Keratinocyte (primary cell): ENCODE measurements around the gene KRTAP2-2.

Experiments
- EZH2 ChIP-seq: IDR thresholded peaks from one replicate; pipeline ENCODE4 v1.6.1; 2012; ENCODE audit warnings: inconsistent platforms, mild to moderate bottlenecking, low read length, moderate library complexity
- TF ChIP-seq, protein P1 (sequence below), 3 experiments: IDR thresholded peaks in 1 of 3; conservative IDR thresholded peaks in 1 of 3; optimal IDR thresholded peaks in 1 of 3; 2 replicates in 2 of 3; 3 replicates in 1 of 3; pipeline versions ENCODE3 to v1.5.1; 2011; ENCODE audit warnings: low read length in 3 of 3, mild to moderate bottlenecking in 3 of 3, moderate library complexity in 2 of 3, control low read depth in 1 of 3, inconsistent platforms in 1 of 3; ENCODE audit not compliant: insufficient read depth in 2 of 3; ENCODE audit errors: extremely low read depth in 1 of 3

- TF ChIP-seq, protein P1, sequence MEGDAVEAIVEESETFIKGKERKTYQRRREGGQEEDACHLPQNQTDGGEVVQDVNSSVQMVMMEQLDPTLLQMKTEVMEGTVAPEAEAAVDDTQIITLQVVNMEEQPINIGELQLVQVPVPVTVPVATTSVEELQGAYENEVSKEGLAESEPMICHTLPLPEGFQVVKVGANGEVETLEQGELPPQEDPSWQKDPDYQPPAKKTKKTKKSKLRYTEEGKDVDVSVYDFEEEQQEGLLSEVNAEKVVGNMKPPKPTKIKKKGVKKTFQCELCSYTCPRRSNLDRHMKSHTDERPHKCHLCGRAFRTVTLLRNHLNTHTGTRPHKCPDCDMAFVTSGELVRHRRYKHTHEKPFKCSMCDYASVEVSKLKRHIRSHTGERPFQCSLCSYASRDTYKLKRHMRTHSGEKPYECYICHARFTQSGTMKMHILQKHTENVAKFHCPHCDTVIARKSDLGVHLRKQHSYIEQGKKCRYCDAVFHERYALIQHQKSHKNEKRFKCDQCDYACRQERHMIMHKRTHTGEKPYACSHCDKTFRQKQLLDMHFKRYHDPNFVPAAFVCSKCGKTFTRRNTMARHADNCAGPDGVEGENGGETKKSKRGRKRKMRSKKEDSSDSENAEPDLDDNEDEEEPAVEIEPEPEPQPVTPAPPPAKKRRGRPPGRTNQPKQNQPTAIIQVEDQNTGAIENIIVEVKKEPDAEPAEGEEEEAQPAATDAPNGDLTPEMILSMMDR (optimal IDR thresholded peaks at IDR 0.05 in 1 of 3, IDR thresholded peaks at IDR 0.05 in 1 of 3, conservative IDR thresholded peaks at IDR 0.05 in 1 of 3; ENCODE audit: extremely low read depth in 1 of 3, insufficient read depth in 2 of 3, low read length in 3 of 3), result no peak
- TF ChIP-seq EZH2, result no peak
These were observed 14.0 kb upstream of the KRTAP2-2 start for GRCh38 chr17:41069031-41069430.
